ENCODE measurements around the gene ITGA5.

ITGA5 gene

DNA sequence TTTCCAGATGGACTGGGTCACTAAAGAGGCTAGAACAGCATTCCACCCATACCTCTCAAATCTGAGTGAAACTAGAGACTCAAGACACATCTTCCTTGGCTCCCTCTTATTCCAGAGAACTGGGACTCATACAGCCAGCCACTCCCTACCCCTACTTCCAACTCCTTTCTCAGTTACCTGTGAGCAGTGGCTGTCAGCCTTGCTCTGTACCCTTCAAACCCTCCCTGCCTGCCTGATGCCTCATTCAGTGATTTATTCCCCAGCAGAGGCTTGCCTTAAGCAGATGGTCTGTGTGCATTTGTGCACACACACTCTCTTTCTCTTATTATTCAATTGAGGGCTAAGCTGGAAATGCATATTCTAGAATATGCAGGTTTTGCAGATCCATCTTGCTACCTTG lies 69.4 kb downstream of the ITGA5 start:
- no peak for DNase-seq

DNA sequence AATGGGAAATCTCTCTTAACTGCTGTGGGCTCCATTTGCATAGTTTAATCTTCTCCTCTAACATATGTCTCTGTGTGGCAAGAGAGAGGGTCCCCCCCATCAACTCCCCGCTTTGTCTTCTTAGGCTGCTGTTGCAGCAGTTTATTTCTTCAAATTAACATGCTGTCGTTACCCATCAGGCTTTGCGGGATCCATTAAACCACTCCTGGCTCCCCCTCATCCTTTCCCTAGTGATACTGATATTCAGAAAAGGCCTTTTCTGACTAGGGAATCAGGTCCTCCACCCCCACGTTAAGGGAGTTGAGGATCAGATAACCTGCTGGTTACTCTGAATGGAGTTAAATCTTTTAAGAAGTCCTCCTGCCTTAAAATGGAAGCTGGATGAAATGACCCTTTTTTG lies 70.0 kb downstream of the ITGA5 start:
- no peak for DNase-seq
